Neural crest cell (in vitro differentiated cells): ENCODE data around the gene TNNC2. TPM values are rescaled to one million over a fixed set of nuclear protein-coding genes. Genes with fewer than 3 reads are reported as not detected.

ENCODE experiments used
- DNase-seq: peaks from one replicate; pipeline ENCODE4 v3.0.0; 2021; ENCODE audit warnings: low read depth, mixed read lengths, low spot score
- H3K27ac Mint-ChIP-seq: one replicate; pipeline ENCODE4 v1.8.0; 2021; ENCODE audit warnings: mild to moderate bottlenecking, mixed read lengths; ENCODE audit not compliant: unreplicated experiment
- H3K27me3 Mint-ChIP-seq: 2 replicates; pipeline ENCODE4 v1.8.0; 2021; ENCODE audit warnings: low read depth, mild to moderate bottlenecking, mixed read lengths
- H3K36me3 Mint-ChIP-seq: 2 replicates; pipeline ENCODE4 v1.8.0; 2021; ENCODE audit warnings: low read depth, mild to moderate bottlenecking, mixed read lengths
- H3K4me1 Mint-ChIP-seq: 2 replicates; pipeline ENCODE4 v1.8.0; 2021; ENCODE audit warnings: mixed read lengths
- H3K4me3 Mint-ChIP-seq: one replicate; pipeline ENCODE4 v1.8.0; 2021; ENCODE audit warnings: mild to moderate bottlenecking, mixed read lengths
- H3K9me3 Mint-ChIP-seq: 2 replicates; pipeline ENCODE4 v1.8.0; 2021; ENCODE audit warnings: mixed read lengths
- CTCF ChIP-seq: fragments of 200-600 bp; sonication (generic); conservative IDR thresholded peaks from 2 replicates; pipeline ENCODE4 v1.5.0; 2021; ENCODE audit warnings: antibody characterized with exemption, mild to moderate bottlenecking
- total RNA-seq: library from RNA; stranded (reverse); gene quantifications from 2 replicates; pipeline ENCODE4 v1.2.1, GENCODE V29; 2021

TNNC2 gene
- total RNA-seq, 1 donor from 2014 or later = not detected

- DNase-seq = no peak
- Mint-ChIP-seq H3K4me1 (peaks cover 25% of the 10 kb centered on the region), H3K27ac (no peak overlapping the region), H3K9me3 (no peaks in the 10 kb centered on the region), H3K36me3 (no peaks in the 10 kb centered on the region), H3K4me3 (no peak overlapping the region), H3K27me3 (no peaks in the 10 kb centered on the region)
- no peak for TF ChIP-seq CTCF
These were observed 32.8 kb upstream of the TNNC2 start for GRCh38 chr20:45859916-45860315.

DNA sequence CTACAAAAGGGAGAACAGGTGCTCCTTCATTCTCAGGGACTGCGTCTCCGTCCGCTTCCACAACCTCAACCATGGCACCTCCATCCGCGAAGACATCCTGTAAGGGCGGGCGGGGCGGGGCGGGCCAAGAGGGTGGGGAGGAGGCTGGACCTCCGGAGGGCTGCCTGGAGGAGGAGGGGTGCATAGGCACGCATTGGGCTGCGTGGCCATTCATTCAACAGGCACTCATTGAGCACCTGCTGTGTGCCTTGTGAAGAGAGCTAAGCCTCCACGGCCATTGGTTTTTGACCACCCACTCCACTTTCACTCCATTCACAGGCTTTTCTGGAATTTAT is 30.7 kb upstream of the TNNC2 start:
- H3K27ac Mint-ChIP-seq = peak overlapping the region; percentile 70
- H3K4me3 Mint-ChIP-seq = peak overlapping the region; percentile 91
- no peaks in the 10 kb centered on the region for H3K36me3 Mint-ChIP-seq
- no peak for TF ChIP-seq CTCF
- no peak for DNase-seq
- no peaks in the 10 kb centered on the region for H3K27me3 Mint-ChIP-seq
- H3K9me3 Mint-ChIP-seq = no peaks in the 10 kb centered on the region
- peaks cover 25% of the 10 kb centered on the region for H3K4me1 Mint-ChIP-seq

DNA sequence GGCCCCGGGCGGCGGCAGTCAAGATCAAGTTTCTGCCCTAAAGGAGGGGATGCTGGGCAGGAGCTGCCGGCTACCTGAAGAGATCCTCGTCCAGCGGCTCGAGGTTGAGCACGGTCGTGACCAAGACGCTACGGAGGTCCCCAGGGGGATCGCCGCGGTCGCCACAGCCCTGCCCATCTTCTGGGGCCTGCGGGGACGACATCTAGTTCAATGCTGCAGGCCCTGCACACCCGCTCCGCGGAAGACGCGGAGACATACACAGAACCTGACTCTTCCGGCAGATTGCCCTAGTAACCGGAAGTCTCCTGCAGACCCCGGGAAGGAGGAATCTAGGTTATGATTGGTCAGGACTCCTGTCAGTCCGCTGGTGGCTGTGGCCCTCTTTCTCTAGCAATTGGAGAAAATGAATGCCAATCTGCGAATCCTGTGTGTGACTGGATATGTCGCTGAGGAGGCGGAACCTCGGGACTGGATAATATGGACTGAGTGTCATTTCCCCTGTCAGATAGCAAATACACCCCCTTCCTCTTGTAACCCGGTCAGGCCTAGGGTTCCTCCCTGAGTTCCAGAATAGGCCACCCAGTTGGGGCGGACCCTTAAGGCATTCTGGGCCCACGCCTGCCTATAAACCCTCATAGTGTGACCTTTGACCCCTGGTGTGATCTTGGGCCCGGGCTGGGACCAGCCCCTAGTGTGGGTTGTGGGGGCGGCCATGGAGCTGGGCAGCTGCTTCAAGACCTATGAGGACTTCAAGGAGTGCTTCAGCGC is 30.2 kb upstream of the TNNC2 start, which contains the start of the genes ACOT8 and ZSWIM3:
TSS of gene ACOT8 (minus strand) at position 279 of the 768 bp plus-strand sequence. CDS start at position 202, 77 bp downstream.
TSS of gene ZSWIM3 (plus strand) at position 501 of the 768 bp plus-strand sequence. CDS start at position 713, 212 bp downstream.
- peak within 1 kb of the TSS; percentile 91 for H3K4me3 Mint-ChIP-seq
- no peaks in the 10 kb centered on the region for H3K36me3 Mint-ChIP-seq
- no peak for TF ChIP-seq CTCF
- no peaks in the 10 kb centered on the region for H3K9me3 Mint-ChIP-seq
- peak within 1 kb of the TSS; percentile 70 for H3K27ac Mint-ChIP-seq
- peak; percentile 97 for DNase-seq
- H3K27me3 Mint-ChIP-seq = no peaks in the 10 kb centered on the region
- peaks cover 25% of the 10 kb centered on the region for H3K4me1 Mint-ChIP-seq

GRCh38 chr20:45853484-45853883 is 26.4 kb upstream of the TNNC2 start:
- no peaks in the 10 kb centered on the region for H3K36me3 Mint-ChIP-seq
- no peaks in the 10 kb centered on the region for H3K9me3 Mint-ChIP-seq
- H3K4me3 Mint-ChIP-seq = peak overlapping the region; percentile 47
- peaks cover 18% of the 10 kb centered on the region for H3K4me1 Mint-ChIP-seq
- TF ChIP-seq CTCF = no peak
- H3K27ac Mint-ChIP-seq = no peak overlapping the region
- H3K27me3 Mint-ChIP-seq = no peaks in the 10 kb centered on the region
- DNase-seq = no peak

GRCh38 chr20:45852326-45852725 is 25.2 kb upstream of the TNNC2 start:
- Mint-ChIP-seq H3K4me3 (no peak overlapping the region), H3K4me1 (peaks cover 7% of the 10 kb centered on the region), H3K27me3 (no peaks in the 10 kb centered on the region), H3K9me3 (no peaks in the 10 kb centered on the region), H3K27ac (no peak overlapping the region), H3K36me3 (no peaks in the 10 kb centered on the region)
- DNase-seq = no peak
- no peak for TF ChIP-seq CTCF
